GM19035 (cell line): ENCODE measurements around the gene MAP3K20.
"Not testable (repeated sequence)": the region's sequence is repeated elsewhere in the genome, so short reads cannot be mapped to it uniquely, and the experiment has no call there.

Experiments
- ATAC-seq: cut with Tn5 transposase; IDR thresholded peaks from one replicate; pipeline ENCODE4 v1.9.1; 2021; ENCODE audit not compliant: unreplicated experiment

MAP3K20 gene

DNA sequence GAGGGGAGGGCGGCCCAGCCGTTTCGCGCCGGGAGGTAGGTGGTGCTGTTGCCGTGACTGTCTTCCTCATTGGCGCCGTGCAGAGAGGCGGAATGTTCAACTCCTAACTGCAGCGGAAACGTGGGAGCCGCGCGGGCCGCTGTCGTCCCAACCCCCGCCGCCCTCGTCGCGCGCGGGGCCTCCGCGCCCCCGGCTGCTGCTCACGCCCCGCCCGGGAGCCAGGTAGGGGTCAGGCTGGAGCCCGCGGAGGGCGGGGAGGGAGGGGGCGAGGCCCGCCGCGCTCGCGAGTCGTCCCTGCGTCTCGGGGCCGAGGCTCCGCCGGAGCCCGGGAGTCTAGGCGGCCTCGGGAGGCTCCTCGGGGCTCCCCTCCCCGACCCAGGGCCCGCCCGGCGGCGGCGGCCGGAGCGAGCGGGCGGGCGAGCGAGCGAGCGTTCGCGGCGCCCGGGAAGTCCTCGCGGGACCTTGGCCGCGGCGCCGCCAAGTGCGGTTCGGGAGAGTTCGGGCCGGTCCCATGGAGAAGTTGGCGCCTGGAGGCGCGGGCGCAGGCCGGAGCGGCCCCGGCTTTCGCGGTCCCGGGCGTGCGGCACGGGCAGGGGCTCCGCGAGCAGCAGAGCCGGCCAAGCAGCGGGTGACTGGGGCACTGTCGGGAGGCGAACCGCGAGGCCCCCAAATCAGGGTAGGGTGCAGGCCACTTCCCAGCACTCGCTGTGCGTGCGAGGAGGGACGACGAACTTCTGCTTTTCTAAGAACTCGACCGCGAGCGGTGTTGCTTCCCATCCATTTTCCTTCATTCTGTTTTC lies at the start of gene MAP3K20:
MAP3K20 (plus strand) TSS at position 66 of the 800 bp plus-strand sequence. CDS start 15,186 bp downstream, outside the sequence.
- peak; percentile 65 for ATAC-seq

DNA sequence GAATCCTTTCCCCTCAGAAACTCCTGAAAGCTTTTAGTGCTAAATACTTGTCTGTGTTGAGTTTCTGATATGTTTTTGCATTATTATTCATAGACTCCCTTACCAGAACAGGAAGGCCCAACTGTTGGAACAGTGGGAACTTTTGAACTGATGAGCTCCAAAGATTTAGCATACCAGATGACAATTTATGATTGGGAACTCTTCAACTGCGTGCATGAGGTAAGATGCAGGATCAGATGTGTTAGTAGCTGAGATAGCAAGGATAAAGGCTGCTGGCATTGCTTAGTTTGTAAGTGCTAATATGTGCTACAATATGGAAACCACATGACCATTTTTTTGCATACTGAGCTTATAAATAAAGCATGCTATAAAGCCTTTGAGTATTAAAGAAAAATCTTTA lies 49.2 kb upstream of the MAP3K20 start:
- no peak for ATAC-seq

DNA sequence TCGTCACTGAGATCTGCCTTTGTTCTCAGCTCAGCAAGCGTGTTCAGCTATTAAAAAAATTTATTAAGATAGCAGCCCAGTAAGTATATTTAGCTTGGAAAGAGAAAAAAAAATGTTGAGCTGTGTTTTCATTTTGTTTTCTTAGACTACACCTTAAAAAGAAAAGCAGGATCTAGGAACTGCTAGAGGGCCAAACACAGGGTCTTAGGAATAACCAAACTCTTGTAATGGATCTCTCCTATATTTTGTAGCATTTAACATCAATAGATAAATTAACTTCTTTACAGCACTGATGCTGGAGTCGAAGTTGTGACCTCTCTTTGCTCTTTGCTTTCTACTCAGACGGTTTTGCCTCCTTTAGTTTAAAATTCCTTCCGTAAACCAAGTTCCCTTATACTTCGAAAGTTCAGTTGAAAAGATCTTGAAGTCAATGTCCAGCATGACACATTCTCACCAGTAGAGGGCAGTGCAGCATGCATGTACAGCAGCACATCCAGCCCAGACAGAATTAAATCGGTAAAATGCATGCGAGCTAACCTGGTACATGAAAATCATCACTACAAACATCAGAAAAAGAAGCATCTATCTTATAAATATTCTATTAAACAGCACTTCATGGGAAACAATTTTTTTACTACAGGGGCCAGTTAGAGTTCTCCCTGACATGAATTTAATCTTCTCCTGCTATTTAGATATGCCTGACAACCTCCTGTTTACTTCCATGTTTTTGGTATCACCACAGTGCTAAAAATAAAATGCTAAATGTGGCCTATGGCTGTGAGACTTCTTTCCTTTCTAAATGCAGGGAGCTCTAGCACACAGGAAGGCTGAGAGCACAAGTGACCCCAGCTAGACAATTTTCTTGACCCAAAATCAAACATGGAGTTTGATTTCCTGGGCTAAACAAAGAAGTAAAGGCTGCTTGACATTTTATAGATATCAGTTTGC lies 48.2 kb upstream of the MAP3K20 start:
- no peak for ATAC-seq

DNA sequence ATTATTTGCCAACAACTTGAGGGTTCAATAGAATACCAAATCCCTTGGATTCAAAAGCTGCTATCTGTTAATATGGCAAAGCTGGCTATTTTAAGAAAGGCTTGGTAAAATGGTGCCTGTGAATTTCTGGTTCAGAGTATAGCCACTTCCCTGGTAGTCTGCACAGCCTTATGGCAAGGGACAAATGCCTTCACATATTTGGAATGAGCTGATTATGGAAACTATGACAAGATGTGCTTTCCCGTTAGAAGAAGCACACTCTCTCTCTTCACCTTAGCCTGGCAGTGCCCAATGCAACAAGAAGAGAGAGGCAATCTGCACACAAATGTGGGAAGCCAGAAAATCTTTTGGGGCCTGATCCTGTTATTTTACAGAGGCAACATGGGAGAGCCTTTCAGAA lies 47.5 kb upstream of the MAP3K20 start:
- ATAC-seq: no peak

DNA sequence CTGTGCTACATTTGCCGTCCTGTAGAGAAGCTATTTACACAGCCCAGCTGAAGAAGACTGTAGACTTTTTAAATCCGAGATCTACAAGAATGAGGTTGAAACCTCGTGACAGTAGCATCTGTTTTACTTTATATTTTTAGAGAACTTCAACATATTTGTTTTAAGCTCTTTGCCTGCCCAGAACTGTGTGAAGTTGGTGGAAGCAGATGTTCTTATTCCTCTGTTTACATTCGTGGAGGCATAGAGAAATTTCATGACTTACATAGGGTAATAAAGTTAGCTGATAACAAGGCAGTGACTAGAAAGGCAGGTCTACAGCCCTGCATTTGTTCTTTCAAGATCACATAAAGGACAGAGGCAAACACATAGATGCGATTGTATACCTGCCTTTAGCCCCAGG lies 47.0 kb upstream of the MAP3K20 start:
- ATAC-seq: no peak

DNA sequence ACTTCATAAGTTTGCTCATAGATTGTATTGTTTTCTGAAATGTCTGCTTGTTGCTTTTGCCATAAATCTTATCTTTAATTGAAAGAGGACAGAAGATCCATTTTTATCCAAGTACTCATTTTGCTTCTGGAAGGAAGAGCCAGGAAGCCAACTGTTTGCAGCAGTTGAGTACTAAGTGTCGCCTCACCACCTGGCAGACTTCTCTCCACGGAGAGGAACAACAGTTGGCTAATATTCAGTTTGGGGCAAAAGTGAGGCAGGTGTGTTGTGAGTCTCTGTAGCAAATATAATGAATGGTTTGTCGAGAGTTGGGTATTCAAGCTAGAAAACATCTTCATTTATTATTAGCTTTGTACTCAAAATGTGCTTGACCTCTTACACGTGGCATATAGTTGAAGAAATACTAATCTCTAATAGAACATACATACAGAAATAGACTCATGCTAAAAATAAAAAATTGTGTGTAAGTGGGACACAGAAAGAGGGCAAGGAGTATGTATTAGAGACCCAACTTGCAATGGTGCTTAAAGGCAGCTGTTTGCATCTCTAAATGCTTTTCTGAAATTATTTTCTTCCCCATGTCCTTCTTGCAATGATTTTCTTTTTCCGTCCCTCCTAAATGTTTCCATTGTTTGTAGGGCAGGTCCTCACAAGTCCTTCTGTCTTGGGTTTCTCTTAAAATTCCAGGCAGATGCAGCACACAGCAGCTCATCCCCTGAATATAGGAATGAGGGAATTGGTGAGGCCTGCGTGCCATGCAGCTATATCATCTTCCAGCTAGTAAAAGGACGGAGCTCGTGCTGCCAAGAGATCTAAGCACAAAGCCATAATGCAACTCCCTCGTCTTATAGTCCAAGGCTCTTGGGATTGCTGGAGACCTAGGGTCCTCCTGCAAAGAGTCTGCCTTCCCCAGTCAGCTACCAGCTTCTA lies 44.8 kb upstream of the MAP3K20 start:
- no peak for ATAC-seq

DNA sequence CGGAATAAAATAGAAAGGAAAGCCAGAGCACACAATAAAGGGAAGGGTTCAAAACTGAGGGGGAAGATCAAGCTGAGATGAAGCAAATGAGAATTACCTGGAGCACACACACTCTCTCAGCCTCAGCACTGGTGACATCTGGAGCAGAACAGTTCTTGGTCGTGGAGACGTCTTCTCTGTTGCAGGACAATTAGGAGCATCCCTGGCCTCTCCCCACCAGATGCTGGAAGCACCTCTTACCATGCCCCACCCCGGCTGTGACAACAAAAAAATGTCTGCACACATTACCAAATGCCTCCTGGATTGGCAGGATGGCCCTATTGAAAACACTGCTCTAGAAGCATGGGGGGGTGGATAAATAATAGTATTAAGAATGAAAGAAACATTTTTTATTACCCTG lies 43.6 kb upstream of the MAP3K20 start:
- ATAC-seq: no peak

DNA sequence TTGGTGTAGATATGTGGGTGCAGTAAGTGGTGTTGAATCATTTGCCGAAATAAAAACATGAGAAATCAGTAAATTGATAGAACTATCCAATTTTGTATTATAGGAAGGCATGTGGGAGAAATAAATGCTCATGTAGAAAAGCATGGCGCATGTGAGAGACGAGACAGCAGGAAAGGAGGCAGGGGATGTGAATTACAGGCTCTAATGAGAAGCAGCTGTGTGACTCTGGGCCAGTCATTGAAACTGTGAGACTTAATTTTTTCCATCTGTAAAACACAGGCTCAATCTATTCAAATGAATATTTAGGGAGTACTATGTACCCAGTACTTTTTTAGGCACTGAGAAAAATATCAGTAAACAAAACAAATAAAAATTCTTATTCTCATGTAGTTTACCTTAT lies 42.6 kb upstream of the MAP3K20 start:
- no peak for ATAC-seq

DNA sequence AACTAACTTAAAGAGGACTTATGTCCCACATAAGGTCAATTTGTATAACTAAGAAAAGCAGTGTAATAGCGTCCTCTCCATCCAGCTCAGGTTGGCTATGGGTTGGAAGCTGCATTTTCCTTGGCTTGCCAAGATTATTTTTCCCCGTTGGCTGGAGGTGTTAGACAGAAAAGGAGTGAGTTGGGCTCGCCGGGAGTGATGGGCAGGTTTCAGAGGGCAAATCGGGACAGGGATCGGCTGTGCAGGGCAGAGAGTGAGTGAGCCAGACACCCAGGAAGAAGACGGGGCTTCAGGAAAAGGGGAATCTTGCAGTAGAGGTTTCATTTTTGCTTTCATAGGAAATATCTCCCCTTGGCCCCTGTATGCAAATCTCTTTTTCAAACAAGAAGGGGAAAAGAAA lies 41.5 kb upstream of the MAP3K20 start:
- ATAC-seq: no peak

DNA sequence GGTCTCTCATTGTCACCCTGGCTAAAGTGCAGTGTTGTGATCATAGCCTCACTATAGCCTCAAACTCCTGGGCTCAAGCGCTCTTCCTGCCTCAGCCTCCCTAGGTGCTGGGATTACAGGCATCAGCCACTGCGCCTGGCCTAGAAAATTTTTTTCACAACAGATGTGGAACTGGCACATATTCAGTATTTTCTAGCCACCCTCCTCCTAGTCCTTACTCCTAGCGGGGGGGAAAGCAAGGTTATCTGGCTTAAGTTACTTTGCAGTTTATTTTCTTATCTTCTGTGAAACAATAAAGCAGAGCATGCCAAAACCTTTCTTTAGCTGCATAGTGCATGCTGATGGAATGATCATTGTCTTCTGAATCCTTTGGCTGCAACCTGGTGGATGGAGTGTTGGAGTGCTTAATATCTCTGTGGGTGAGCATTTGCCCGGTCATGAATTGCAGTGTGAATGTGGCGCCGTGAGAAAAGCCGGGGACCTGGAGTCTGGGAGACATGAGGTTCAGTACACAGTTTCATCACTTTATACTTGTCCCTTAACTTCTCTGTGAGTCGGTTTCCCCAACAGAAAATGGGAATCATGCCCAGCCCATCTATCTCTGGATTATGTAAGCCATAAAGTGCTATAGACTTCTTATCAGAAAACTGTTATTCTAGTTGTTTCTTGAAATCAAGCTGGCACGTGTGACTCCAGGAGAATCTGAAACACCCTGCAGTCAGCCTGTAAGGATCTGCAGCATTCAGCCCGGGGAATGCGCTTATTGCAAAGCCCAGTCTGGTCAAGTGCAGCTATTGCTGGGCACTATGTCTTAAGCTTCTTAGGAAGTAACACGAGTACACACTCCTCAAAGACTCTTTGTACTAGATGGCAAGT lies 38.2 kb upstream of the MAP3K20 start:
- no peak for ATAC-seq

DNA sequence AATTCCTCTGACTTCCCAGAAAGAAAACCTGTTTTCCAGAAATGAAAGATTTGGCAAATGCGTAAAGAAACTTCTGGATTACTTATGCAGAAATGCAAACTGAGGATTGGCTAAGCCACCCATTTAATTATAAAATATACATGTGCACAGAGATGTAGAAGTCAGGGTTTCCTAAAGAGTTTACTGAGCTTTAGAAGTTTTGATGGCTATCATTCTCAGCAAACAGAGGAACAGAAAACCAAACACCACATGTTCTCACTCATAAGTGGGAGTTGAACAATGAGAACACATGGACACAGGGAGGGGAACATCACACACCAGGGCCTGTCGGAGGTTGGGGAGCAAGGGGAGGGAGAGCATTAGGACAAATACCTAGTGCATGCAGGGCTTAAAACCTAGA lies 37.4 kb upstream of the MAP3K20 start:
- ATAC-seq: not testable (repeated sequence)

DNA sequence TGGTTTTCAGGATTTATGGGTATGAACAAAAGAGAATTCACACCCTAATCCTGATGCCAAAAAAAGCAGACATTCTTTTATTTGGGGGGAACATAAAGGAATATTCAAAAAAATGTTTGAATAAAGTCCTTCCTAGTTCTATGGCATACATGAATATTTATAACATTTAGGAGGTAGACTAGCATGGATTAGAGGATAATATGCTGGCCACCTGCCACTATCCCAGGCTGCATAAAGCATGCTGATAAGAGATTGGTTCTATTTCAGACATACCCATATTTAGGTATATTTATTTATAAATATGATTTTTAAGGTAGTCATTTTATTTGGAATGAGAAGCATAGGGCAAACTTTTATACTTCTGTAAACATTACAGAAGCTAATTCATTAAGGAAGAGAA lies 34.9 kb upstream of the MAP3K20 start:
- ATAC-seq: no peak

DNA sequence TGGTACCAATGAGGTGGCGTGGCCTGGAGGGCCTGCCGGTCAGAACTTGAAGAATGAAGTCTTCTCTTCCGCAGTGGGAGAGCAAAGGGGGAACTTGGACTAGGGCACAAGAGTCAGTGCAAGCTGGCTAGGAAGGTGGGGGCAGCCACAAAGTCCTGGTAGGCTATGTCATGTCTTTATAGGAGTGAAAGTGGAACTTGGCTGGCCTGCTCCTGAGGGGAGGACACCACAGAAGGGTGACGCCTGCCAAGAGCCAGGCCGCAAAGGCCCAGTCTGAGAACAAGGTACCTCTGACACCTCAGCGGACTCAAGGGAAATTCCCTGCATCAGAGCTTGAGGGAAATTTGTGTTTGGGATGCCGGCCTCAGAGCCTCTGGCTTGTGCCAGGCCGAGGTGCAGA lies 32.2 kb upstream of the MAP3K20 start:
- no peak for ATAC-seq

DNA sequence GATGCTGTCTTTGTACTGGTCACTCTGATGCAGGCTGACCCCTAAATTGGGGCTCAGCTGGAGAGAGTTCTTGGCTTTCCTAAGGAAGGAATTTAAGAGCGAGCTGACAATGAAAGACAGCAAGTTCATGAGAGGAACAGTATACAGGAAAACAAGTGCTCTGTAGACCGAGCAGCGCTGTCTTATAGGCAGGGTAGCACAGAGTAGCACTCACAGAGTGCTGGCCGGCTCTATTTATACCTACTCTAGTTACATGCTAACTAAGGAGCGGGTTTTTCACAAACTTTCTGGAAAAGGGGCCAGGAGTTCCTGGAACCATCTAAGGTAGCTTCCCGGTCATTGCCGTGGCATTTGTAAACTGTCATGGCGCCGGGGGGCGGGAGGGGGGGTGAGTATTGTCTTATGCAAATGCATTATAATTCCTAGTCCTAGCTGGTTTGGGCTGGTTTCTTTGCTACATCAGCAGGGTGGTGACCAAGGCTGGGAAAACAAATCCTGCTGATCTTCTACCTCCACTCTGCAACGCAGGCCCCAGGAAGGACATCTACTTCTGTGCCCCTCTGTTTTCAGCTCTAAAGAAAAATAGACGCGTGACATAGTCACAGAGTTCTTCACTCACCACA lies 31.6 kb upstream of the MAP3K20 start:
- no peak for ATAC-seq

DNA sequence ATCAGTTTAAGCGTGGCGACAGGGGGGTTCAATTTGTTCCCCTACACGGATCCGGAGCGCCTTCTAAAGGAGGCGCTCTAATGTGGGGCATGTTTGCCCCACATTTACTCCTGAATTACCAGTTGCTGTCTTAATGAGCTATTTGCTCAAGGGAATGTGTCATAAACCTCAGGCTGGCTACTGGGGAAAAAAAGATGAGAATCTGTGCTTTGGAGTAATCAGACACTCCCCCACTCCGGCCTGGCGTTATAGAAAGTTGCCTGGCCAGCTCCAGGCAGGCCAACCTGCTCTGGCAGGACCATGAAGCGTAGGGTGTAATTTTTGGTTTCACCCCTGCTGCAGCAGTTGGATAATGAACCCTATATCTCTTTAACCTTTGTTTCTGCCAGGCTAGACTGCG lies 31.0 kb upstream of the MAP3K20 start:
- ATAC-seq: no peak

DNA sequence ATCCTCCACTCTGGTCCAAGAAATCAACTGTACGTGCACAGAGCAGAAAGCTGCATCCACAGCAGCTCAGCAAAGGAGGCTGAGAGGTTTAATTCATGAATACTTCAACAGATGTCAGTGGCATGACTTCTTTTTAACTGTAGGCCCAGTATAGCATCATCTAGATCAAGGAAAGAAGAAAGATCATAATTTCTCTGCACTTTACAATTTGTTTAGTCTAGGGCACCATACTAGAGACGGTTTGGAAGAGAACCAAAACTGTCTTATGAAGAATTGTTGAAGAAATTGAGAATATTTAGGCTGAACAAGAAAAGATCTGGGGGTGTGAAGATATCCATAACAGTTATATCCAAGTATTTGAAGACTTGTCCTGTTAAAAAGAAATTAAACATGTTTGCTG lies 30.5 kb upstream of the MAP3K20 start:
- ATAC-seq: no peak

DNA sequence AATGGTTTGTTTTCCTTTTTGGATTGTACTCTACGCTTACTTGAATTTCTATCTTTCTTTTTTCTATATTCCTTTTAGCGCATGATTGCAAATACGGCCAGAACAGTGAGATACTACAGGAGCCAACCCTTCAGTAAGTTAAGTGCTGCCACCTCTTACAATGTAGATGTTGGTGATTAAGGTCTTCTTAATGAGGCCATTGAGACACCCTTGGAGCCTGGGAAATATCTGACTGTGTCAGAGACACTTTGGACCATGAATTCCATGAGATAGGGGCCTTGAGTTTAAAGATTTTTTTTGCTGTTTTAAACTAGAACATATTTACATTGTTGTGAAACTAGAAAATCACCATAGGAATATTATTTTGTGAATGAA lies 27.1 kb upstream of the MAP3K20 start:
- no peak for ATAC-seq

DNA sequence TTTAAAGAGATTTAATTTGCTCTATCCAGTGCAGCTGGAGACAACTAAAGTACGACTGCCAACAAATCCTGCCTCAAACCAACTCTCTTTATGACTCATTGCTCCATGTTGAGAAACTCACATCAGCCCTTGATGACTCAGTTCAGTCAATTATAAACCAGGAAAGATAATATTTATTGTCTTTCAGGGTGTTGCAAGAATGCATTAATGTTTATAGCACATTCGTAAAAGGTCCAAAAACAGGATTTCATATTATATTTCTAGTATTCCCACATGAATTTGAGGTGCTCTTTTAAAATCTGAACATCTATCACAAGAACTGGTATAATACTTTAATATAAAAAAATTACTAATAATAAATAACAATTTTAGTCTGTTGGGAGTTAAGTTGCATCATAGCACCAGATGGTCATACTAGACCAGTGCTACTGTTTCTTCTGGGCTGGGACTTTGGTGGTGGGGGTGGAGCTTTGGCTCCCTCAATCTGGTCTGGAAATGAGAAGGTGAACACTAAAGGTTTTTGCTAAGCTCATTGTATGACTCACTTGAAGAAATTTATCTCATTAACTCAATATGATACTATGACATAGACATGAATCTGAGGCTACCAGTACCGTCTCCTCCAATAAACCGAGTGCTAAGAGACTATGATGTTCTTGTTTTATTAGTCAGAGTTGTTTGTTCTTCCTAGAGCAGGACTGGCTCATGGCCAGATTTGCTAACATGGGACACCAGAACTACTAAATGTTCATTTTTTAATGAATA lies 26.6 kb upstream of the MAP3K20 start:
- ATAC-seq: peak; percentile 65

DNA sequence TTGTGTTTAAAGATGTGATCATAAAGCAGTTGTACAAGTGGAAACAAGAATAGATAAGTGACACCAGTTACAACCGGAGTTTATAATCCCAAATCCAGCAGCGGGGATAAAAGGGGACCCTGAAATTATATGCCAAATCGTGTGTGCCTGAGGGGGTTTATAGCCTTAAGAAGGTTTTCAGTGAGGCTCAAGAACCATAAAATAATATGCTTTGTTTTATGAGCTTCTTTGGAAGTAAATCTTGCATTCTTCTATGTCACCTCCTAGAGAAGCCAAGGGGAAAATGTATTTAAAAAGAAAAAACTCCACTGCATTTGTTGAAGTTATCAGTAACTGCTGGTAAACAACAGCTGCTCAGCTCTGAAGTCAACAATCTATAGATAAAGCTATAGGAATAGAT lies 25.8 kb upstream of the MAP3K20 start:
- ATAC-seq: no peak
